CD14-positive monocyte (primary cell): ENCODE data around the gene SLC27A4. TPM values are rescaled to one million over a fixed set of nuclear protein-coding genes. Genes with fewer than 3 reads are reported as not detected.

ENCODE experiments used
- DNase-seq, 3 donors: peaks; one replicate each; pipeline ENCODE4 v3.0.0-alpha.2; 2011 to 2022
- H2AFZ ChIP-seq: 2 replicates; pipeline ENCODE4 v1.6.0; 2012; ENCODE audit warnings: mild to moderate bottlenecking, low read depth, low read length, inconsistent platforms; ENCODE audit not compliant: insufficient read depth, poor library complexity, severe bottlenecking
- H3K27ac ChIP-seq, 2 donors: 1 replicate in 1 of 2; 2 replicates in 1 of 2; pipeline ENCODE4 v1.5.1; 2012 to 2013; ENCODE audit warnings: low read length in 2 of 2, control low read depth in 1 of 2, inconsistent platforms in 1 of 2, low read depth in 1 of 2, mild to moderate bottlenecking in 1 of 2
- H3K27me3 ChIP-seq, 2 donors: one replicate each; pipeline versions ENCODE4 v1.6.0 to v1.6.1; 2011 to 2013; ENCODE audit warnings: low read length in 2 of 2; ENCODE audit not compliant: control insufficient read depth in 2 of 2, insufficient read depth in 2 of 2
- H3K36me3 ChIP-seq, 2 donors: replicated peaks in 1 of 2; 1 replicate in 1 of 2; 2 replicates in 1 of 2; pipeline versions ENCODE4 v1.5.1 to v1.6.1; 2012 to 2013; ENCODE audit warnings: low read length in 2 of 2, control low read depth in 1 of 2, inconsistent platforms in 1 of 2, mild to moderate bottlenecking in 1 of 2; ENCODE audit not compliant: insufficient read depth in 2 of 2, control insufficient read depth in 1 of 2
- H3K4me1 ChIP-seq, 2 donors: 1 replicate in 1 of 2; 2 replicates in 1 of 2; pipeline versions ENCODE4 v1.5.1 to v1.6.1; 2012 to 2013; ENCODE audit warnings: low read length in 2 of 2, control low read depth in 1 of 2, inconsistent platforms in 1 of 2, mild to moderate bottlenecking in 1 of 2, moderate library complexity in 1 of 2; ENCODE audit not compliant: insufficient read depth in 2 of 2, control insufficient read depth in 1 of 2
- H3K4me2 ChIP-seq: replicated peaks from 2 replicates; pipeline ENCODE3; 2012; ENCODE audit warnings: low read length, moderate library complexity, mild to moderate bottlenecking; ENCODE audit not compliant: poor library complexity, severe bottlenecking; ENCODE audit errors: extremely low read depth
- H3K4me3 ChIP-seq, 3 experiments: fragments of 200-600 bp in 1 of 3; sonication (generic) in 1 of 3; replicated peaks in 1 of 3; 1 replicate in 2 of 3; 2 replicates in 1 of 3; pipeline ENCODE4 v1.5.1; 2011 to 2013; ENCODE audit warnings: low read length in 3 of 3, mild to moderate bottlenecking in 3 of 3, control low read depth in 2 of 3, low read depth in 2 of 3, inconsistent platforms in 1 of 3, moderate library complexity in 1 of 3
- H3K79me2 ChIP-seq: 2 replicates; pipeline ENCODE4 v1.6.0; 2012; ENCODE audit warnings: mild to moderate bottlenecking, control low read depth, inconsistent platforms, low read length, moderate library complexity; ENCODE audit not compliant: insufficient read depth
- H3K9ac ChIP-seq: 2 replicates; pipeline ENCODE4 v1.6.0; 2017; ENCODE audit warnings: low read length, mild to moderate bottlenecking; ENCODE audit not compliant: insufficient read depth, poor library complexity, severe bottlenecking
- H3K9me3 ChIP-seq, 2 donors: replicated peaks in 1 of 2; 1 replicate in 1 of 2; 2 replicates in 1 of 2; pipeline versions ENCODE4 v1.5.1 to v1.6.1; 2012 to 2013; ENCODE audit warnings: low read length in 2 of 2, control low read depth in 1 of 2; ENCODE audit not compliant: control insufficient read depth in 1 of 2, insufficient read depth in 1 of 2
- H4K20me1 ChIP-seq: 2 replicates; pipeline ENCODE4 v1.6.0; 2012; ENCODE audit warnings: mild to moderate bottlenecking, low read length, control low read depth, moderate library complexity; ENCODE audit not compliant: insufficient read depth
- H3K27ac Mint-ChIP-seq, 7 donors: one replicate each; pipeline ENCODE4 v1.8.0; 2020; ENCODE audit warnings: mild to moderate bottlenecking in 7 of 7, mixed read lengths in 7 of 7, moderate library complexity in 6 of 7, inconsistent platforms in 2 of 7
- H3K27me3 Mint-ChIP-seq, 3 donors: one replicate each; pipeline ENCODE4 v1.8.0; 2021 to 2022; ENCODE audit warnings: low read depth in 3 of 3, mild to moderate bottlenecking in 3 of 3, mixed read lengths in 3 of 3, moderate library complexity in 3 of 3, inconsistent platforms in 1 of 3
- H3K36me3 Mint-ChIP-seq, 2 donors: one replicate each; pipeline ENCODE4 v1.8.0; 2020; ENCODE audit warnings: mixed read lengths in 2 of 2, inconsistent platforms in 1 of 2, mild to moderate bottlenecking in 1 of 2
- H3K4me1 Mint-ChIP-seq: one replicate; pipeline ENCODE4 v1.8.0; 2020; ENCODE audit warnings: mild to moderate bottlenecking, mixed read lengths
- H3K4me3 Mint-ChIP-seq, 2 donors: one replicate each; pipeline ENCODE4 v1.8.0; 2020; ENCODE audit warnings: mild to moderate bottlenecking in 2 of 2, mixed read lengths in 2 of 2, moderate library complexity in 1 of 2
- H3K9me3 Mint-ChIP-seq, 7 donors: one replicate each; pipeline ENCODE4 v1.8.0; 2020 to 2022; ENCODE audit warnings: mixed read lengths in 7 of 7, mild to moderate bottlenecking in 6 of 7, moderate library complexity in 6 of 7, inconsistent platforms in 2 of 7
- WGBS: methylation state at CpG from one replicate; pipeline ENCODE4 v1.1.5; 2013; ENCODE audit warnings: missing lambda C conversion rate; ENCODE audit not compliant: insufficient coverage; 5-methylcytosine and 5-hydroxymethylcytosine counted together
- intact Hi-C, 2 donors: fragments of 100-400 bp; cut with micrococcal nuclease; formaldehyde crosslinking; loops; one replicate each; pipeline versions ENCODE4 v1.15.0 to v1.15.1; 2023
- polyA plus RNA-seq, 3 donors: library from polyadenylated mRNA; depleted of rRNA in 1 of 3; unstranded in 2 of 3; stranded (reverse) in 1 of 3; fragments of 300-500 nt in 2 of 3; fragments of >200 nt in 1 of 3; fragmentation: Illumina TruSeq in 2 of 3; gene quantifications; 1 replicate in 2 of 3; 2 replicates in 1 of 3; pipeline ENCODE4 v1.2.3, GENCODE V29; 2012 to 2021
- TF ChIP-seq, protein P1 (sequence below): fragments of 200-600 bp; IDR thresholded peaks from one replicate; pipeline ENCODE4 v1.8.0; 2022; ENCODE audit warnings: antibody characterized with exemption, mild to moderate bottlenecking

Gene SLC27A4
- polyA plus RNA-seq, 3 donors: 6.8 to 8.9 (median 6.8) TPM

DNA sequence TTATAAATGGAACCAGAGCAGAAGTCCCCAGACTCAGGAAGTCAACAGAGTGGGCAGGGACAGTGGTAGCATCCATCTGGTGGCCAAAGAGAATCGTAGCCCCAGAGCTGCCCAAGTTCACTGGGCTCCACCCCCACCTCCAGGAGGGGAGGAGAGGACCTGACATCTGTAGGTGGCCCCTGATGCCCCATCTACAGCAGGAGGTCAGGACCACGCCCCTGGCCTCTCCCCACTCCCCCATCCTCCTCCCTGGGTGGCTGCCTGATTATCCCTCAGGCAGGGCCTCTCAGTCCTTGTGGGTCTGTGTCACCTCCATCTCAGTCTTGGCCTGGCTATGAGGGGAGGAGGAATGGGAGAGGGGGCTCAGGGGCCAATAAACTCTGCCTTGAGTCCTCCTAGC is 20.5 kb downstream of the SLC27A4 start:
- Histone ChIP-seq H3K79me2 (no peaks in the 10 kb centered on the region), H3K27me3 (no peaks in the 10 kb centered on the region), H4K20me1 (no peaks in the 10 kb centered on the region), H3K27ac (no peak overlapping the region), H3K4me1 (peaks cover 21 to 25% of the 10 kb centered on the region in 2 donors), H2AFZ (no peak overlapping the region), H3K9me3 (no peaks in the 10 kb centered on the region), H3K4me2 (no peak overlapping the region), H3K9ac (no peak overlapping the region), H3K4me3 (no peak overlapping the region), H3K36me3 (peaks cover 0 to 13% of the 10 kb centered on the region in 2 donors)
- peak overlapping the region in 2 of 7 donors; percentile 15 to 30 for H3K27ac Mint-ChIP-seq
- peaks cover 0 to 8% (median 5%) of the 10 kb centered on the region in 3 donors for H3K27me3 Mint-ChIP-seq
- 83% methylated on average over 1 of the region's 2 CpGs for WGBS
- peaks cover 6 to 8% of the 10 kb centered on the region in 2 donors for H3K36me3 Mint-ChIP-seq
- DNase-seq: no peak
- peaks cover 21% of the 10 kb centered on the region for H3K4me1 Mint-ChIP-seq
- intact Hi-C loops: loop anchor here in 1 of 2 donors (5.0 kb wide), 1 partner anchor 56 kb away; no protein-coding TSS in a partner anchor
- TF ChIP-seq, protein P1, sequence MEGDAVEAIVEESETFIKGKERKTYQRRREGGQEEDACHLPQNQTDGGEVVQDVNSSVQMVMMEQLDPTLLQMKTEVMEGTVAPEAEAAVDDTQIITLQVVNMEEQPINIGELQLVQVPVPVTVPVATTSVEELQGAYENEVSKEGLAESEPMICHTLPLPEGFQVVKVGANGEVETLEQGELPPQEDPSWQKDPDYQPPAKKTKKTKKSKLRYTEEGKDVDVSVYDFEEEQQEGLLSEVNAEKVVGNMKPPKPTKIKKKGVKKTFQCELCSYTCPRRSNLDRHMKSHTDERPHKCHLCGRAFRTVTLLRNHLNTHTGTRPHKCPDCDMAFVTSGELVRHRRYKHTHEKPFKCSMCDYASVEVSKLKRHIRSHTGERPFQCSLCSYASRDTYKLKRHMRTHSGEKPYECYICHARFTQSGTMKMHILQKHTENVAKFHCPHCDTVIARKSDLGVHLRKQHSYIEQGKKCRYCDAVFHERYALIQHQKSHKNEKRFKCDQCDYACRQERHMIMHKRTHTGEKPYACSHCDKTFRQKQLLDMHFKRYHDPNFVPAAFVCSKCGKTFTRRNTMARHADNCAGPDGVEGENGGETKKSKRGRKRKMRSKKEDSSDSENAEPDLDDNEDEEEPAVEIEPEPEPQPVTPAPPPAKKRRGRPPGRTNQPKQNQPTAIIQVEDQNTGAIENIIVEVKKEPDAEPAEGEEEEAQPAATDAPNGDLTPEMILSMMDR: no peak
- no peaks in the 10 kb centered on the region for H3K9me3 Mint-ChIP-seq
- no peak overlapping the region for H3K4me3 Mint-ChIP-seq

DNA sequence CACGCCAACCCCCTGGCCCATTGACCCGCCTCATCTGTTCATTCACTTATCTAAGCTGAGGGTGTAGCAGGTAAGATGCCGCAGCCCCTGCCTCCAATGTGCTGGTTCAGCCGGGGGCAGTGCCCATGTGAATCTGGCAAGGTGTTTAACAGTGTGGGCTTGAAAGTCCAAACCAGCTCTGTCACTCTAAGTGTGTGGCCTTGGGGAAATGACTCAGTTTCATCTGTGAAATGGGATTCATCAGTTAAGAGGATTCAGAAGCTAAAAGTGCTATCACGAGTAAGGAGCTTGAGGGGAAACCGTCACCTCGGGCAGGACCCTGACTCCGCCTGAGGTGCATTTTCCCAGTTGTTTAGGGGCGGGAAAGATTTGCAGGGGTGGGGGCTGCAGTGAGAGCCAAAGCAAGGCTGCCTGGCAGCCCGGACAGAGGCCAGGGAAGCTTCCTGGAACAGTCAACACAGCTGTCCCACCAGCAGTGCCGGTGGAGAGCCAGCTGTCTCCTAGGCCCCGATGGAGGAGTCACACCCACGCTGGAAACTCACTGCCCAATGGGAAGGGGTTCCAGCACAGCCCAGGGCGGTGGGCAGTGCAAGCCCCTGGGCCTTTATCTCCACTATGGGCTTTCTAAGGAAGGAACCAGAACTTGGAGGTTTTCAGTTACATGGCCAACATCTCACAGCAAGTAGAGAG is 21.1 kb downstream of the SLC27A4 start:
- intact Hi-C loops: loop anchor here in 1 of 2 donors (5.0 kb wide), 1 partner anchor 56 kb away; no protein-coding TSS in a partner anchor
- Histone ChIP-seq H3K9ac (peak overlapping the region; percentile 67), H3K4me3 (peak overlapping the region in 2 of 3 experiments; percentile 57 to 82), H3K79me2 (no peaks in the 10 kb centered on the region), H3K4me1 (peaks cover 21 to 25% of the 10 kb centered on the region in 2 donors), H3K4me2 (peak overlapping the region; percentile 83), H4K20me1 (no peaks in the 10 kb centered on the region), H3K27me3 (no peaks in the 10 kb centered on the region), H3K36me3 (peaks cover 0 to 7% of the 10 kb centered on the region in 2 donors), H2AFZ (peak overlapping the region; percentile 93), H3K9me3 (no peaks in the 10 kb centered on the region), H3K27ac (no peak overlapping the region)
- 55% methylated on average over 12 of the region's 14 CpGs for WGBS
- peaks cover 0 to 9% (median 5%) of the 10 kb centered on the region in 3 donors for H3K27me3 Mint-ChIP-seq
- H3K9me3 Mint-ChIP-seq: no peaks in the 10 kb centered on the region
- H3K4me3 Mint-ChIP-seq: peak overlapping the region; percentile 89 to 97
- H3K36me3 Mint-ChIP-seq: peaks cover 2% of the 10 kb centered on the region in 2 donors
- peak overlapping the region in 2 of 7 donors; percentile 11 to 30 for H3K27ac Mint-ChIP-seq
- TF ChIP-seq, protein P1: no peak
- no peak for DNase-seq
- peaks cover 21% of the 10 kb centered on the region for H3K4me1 Mint-ChIP-seq
